GM21737 (cell line): ENCODE measurements around the gene BCKDHA.
"Not testable (repeated sequence)": the region's sequence is repeated elsewhere in the genome, so short reads cannot be mapped to it uniquely, and the experiment has no call there.

ENCODE experiments used
- ATAC-seq: cut with Tn5 transposase; IDR thresholded peaks from one replicate; pipeline ENCODE4 v1.9.1; 2021; ENCODE audit warnings: mild to moderate bottlenecking, moderate library complexity; ENCODE audit not compliant: unreplicated experiment

Gene BCKDHA

DNA sequence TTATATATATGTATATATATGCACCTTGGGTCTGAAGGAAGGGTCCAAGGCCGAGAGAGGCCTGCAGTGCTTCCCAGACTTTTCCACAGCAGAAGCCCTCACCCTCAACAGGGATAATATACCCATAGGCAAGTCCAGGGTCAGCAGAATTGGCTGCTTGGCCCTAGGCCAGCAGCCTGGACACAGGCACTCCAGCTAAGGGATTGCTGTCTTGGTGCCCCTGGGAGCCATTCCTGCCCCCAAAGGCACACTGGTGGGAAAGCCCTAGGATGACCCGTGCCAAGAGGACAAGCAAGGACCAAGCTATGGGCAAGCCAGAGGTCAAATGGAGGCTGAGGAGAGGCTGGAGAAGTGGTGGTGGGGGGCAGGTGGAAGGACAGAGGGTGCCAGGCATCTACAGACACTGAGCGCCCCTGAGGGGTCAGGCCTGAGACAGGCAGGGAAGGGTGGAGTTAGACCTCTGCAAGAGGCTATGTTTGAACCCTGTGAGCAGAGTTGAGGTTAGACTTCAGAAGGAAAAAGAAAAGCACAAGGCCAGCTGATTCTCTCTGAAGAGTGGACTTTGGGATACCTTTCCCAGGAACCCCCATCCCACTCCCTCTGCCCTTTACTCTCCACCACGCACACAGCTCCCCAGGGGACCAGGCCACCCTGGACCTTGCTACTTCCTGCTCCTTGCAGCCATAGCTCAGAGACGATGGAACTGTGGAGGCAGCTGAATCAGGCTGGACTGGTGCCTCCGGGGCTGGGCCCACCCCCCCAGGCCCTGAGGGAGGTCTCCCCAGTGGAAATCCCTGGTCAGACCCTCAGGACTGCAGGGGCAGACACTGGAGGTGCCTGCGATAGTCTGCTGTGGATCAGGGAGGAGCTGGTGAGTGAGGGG, 45.1 kb downstream of the BCKDHA start, which contains the start of gene ERICH4:
Gene ERICH4 (plus strand): TSS at position 684 of the 883 bp plus-strand sequence. CDS start 14 bp downstream, at position 698.
- no peak for ATAC-seq

DNA sequence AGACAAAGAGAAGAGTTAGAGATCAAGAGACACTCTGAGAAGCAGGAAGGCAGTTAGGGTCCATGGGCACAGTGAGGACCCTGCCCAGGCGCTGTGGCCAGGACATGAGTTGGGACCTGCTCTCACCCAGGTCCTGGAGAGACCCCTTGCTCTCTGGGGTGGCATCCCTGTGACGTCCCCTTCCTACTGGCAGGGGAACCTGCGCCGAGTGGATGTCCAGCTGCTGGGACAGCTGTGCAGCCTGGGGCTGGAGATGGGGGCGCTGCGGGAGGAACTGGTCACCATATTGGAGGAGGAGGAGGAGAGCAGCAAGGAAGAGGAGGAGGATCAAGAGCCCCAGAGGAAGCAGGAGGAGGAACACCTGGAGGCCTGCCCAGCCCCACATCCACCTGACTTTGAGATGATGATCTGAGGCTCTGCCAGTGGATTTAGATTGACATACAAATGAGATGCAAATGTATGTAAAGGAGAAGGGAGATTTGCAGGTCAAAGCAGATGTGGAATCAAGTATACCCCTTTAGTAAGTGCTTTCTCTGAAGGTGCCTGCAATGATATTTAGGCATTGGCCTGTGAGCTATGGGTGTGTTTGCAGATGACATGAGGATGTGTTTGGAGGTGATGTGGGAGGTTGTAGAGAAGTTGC, 46.3 kb downstream of the BCKDHA start:
- no peak for ATAC-seq

DNA sequence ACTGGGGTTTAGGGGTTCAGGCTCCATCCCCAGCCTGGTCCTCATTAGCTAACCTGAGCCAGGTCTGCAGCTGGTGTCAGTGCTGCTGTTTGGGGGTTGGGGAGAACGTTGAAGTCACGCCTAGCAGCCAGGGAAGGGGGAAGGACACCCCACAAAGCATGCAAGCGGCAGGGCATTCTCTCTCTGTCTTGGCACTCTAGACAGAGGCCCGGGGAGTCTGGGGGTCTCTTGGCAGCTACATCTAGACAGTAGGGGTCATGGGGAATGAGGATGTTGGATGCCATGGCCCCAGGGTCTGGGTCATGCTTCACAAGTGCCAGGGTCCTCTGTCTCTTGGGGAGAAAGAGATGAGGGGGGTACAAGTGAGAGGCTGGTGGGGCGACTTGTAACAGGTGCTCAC, 48.0 kb downstream of the BCKDHA start:
- ATAC-seq = no peak

DNA sequence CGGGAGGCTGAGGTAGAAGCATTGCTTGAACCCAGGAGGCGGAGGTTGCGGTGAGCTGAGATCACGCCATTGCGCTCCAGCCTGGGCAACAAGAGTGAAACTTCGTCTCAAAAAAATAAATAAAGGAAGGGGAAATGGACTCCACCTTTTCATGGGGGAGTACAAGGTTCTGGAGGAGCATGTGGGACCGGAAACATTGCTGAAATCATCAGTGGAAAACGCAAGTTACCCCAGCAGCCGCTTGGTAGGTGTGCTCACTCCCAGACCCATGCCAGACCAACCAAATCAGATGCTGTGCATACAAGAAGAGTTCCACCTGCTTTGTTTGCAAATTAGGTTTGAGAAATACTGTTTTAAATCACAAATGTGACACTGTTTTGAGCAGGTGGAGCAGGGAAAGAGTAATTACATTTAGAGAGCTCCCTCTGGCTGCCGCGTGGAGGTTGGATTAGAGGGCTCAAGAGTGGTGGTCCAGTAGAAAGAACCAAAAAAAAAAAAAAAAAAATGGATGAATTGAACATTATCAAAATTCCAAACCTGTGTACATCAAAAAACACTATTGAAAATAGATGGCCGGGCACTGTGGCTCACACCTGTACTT, 50.2 kb downstream of the BCKDHA start:
- no peak for ATAC-seq

GRCh38 chr19:41449079-41449864, 51.7 kb downstream of the BCKDHA start:
- no peak for ATAC-seq

- ATAC-seq = no peak
Measured at GRCh38 chr19:41449865-41450178, 52.2 kb downstream of the BCKDHA start.

DNA sequence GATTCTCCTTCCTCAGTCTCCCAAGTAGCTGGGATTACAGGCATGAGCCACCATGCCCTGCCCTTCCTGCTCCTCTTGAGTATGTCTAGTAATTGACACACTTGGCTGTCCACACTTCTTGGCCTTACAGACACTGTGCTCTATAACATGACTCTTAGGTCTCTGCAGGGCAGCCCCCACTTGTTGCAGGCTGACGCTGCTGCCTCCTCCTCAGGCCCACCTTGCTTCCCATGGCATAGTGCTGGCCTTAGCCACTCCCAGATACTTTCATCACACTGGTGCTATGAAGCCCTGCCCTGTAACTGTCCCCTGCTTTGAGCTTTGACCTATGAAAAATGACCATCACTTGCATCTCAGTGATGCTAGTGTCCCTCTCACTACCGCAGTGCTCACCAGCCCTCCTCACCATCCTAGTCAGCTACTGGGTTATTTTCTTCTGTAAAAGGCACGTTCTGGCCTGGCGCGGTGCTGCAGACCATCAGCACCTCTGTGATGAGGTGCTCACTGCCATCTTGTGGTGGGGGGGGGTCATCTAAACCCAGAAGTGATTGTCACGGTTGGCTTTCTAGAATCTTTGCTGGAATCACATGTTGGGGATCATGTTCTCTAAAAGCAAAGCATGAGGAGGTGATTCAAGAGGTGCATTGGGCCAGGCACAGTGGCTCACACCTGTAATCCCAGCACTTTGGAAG, 55.1 kb downstream of the BCKDHA start:
- ATAC-seq = no peak

DNA sequence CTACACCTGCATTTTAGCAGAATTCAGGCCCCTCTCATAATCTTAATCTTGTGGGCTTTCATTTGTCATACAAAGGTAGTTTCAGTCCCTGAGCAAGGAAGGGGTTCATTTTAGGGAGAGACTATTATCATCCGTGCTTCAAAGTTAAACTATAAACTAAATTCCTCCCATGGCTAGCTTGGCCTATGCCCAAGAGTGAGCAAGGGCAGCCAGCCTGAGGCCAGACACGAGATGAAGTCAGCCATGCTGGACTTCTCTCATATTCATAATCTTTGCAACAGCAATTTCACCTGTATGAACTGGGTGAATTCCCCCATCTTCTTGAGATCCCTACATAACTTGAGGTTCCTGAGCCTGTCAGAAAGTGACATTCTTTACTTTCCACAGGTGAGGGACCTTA, 58.3 kb downstream of the BCKDHA start:
- no peak for ATAC-seq

DNA sequence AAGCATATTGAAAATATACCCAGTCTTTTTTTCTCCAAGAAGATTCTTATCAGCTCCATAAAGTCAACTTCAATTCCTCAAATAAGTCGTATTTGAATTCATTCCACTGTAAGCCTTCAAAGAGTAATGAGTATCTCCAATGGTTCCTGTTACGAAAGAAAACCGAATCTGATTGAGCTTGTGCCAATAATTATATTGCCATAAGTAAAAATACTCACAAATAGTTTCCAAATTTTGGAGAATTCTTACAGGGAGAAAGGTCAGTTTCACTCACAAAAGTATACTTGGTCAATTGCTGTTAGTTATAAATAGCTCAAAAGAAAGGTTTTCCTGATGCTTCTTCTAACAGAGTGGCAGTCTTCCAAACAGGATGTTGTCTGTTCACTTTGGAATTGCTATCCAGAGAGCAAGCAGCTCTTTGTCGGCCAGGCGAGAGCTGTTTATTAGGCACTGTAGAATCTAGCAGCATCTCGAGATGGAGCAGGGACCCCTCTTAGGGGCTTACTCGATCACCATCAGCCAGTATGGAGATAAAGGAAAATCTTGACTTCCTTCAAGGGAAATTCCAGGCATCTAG, 58.8 kb downstream of the BCKDHA start:
- no peak for ATAC-seq

- peak; percentile 72 for ATAC-seq
Measured at GRCh38 chr19:41457241-41457640, 59.6 kb downstream of the BCKDHA start.

DNA sequence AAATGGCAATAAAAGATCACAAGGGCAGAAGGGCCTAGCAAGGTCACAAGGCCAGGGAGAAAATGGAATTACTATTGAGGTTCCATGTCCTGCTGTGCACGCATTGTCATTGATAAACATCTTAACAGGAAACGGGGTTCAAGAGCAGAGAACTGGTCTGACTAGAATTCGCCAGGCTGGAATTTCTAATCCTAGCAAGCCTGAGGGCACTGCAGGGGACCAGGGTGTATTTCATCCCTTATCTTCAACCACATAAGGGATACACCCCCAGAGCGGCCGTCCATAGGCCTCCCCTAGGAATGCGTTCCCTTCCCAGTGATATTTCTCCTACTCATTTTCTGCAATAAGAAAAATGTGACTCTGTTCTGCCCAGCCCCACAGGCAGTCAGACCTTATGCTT, 64.9 kb downstream of the BCKDHA start:
- no peak for ATAC-seq

GRCh38 chr19:41463257-41464256, 65.9 kb downstream of the BCKDHA start:
- not testable (repeated sequence) for ATAC-seq
